ENCODE measurements around the gene IKZF1. TPM values are rescaled to one million over a fixed set of nuclear protein-coding genes. Genes with fewer than 3 reads are reported as not detected.

The IKZF1 gene
- total and polyA plus RNA-seq, 2 of the 13 experiments (the other 11 are each of a cell fraction or from before 2014, with no cell fraction given), result not detected

DNA sequence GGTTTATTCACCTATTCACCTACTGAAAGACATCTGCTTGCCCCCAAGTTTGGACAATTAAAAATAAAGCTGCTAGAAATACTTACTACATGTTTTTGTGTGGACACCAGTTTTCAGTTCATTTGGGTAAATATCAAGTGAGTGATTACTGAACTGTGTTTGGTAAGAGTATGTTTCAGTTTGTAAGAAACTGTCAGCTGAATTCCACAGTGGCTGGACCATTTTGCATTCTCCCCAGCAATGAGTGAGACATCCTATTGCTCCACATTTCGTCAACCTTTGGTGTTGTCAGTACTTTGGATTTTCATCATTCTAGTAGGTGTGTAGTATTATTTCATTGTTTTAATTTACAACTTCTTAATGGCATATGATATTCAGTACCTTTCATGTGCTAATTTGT is 17.4 kb upstream of the IKZF1 start (continued):
- TF ChIP-seq, protein P1, sequence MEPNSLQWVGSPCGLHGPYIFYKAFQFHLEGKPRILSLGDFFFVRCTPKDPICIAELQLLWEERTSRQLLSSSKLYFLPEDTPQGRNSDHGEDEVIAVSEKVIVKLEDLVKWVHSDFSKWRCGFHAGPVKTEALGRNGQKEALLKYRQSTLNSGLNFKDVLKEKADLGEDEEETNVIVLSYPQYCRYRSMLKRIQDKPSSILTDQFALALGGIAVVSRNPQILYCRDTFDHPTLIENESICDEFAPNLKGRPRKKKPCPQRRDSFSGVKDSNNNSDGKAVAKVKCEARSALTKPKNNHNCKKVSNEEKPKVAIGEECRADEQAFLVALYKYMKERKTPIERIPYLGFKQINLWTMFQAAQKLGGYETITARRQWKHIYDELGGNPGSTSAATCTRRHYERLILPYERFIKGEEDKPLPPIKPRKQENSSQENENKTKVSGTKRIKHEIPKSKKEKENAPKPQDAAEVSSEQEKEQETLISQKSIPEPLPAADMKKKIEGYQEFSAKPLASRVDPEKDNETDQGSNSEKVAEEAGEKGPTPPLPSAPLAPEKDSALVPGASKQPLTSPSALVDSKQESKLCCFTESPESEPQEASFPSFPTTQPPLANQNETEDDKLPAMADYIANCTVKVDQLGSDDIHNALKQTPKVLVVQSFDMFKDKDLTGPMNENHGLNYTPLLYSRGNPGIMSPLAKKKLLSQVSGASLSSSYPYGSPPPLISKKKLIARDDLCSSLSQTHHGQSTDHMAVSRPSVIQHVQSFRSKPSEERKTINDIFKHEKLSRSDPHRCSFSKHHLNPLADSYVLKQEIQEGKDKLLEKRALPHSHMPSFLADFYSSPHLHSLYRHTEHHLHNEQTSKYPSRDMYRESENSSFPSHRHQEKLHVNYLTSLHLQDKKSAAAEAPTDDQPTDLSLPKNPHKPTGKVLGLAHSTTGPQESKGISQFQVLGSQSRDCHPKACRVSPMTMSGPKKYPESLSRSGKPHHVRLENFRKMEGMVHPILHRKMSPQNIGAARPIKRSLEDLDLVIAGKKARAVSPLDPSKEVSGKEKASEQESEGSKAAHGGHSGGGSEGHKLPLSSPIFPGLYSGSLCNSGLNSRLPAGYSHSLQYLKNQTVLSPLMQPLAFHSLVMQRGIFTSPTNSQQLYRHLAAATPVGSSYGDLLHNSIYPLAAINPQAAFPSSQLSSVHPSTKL (CRISPR knock-in tag; IDR thresholded peaks at IDR 0.05), result no peak
- no peak for TF ChIP-seq TAF15 (IDR thresholded peaks at IDR 0.05; ENCODE audit: low read depth, low read length, poor library complexity, severe bottlenecking)
- TF ChIP-seq PPARG (CRISPR knock-in tag; conservative IDR thresholded peaks at IDR 0.05), result no peak
- TF ChIP-seq ZNF749 (CRISPR knock-in tag; IDR thresholded peaks at IDR 0.05; ENCODE audit: borderline replicate concordance), result no peak
- no peak for TF ChIP-seq ZNF782 (CRISPR knock-in tag; IDR thresholded peaks at IDR 0.05; ENCODE audit: borderline replicate concordance)
- TF ChIP-seq GTF3A (CRISPR knock-in tag; conservative IDR thresholded peaks at IDR 0.05), result no peak
- TF ChIP-seq POLR2A (IDR thresholded peaks at IDR 0.05; ENCODE audit: insufficient read depth in 1 of 2, low read depth in 2 of 2, low read length in 2 of 2), result no peak
- TF ChIP-seq ZNF3 (CRISPR knock-in tag; IDR thresholded peaks at IDR 0.05), result no peak
- TF ChIP-seq ZNF615 (CRISPR knock-in tag; IDR thresholded peaks at IDR 0.05; ENCODE audit: borderline replicate concordance), result no peak

DNA sequence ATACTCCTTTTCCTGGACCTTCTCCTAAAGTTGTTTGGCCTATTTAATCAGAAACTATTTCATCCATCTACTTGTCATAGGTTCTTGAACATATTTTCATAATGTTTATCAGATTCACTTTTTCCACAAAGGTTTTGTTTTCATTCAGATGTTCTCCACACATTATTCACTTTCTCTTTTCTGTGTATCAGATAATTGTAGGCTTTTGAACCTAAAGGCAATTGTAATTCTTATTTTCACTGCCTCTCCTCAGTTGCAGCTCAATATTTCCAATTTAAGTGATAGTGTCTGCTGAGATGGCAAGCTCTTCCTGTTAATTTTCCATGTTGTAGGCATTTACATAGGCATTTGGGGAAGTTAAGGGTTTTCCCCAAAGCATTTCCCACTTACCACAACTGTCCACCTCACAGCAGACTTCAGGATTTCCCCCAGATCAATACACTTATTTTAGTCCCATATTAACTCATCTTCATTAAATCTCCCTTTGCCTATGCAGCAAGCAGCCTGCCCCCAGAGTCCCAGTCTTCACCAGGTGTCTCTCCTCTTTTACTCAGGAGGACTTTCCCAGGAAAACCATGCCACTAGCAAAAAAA is 12.3 kb upstream of the IKZF1 start:
- no peaks in the 10 kb centered on the region for H3K9me3 ChIP-seq (ENCODE audit: low read length)
- in situ Hi-C loops (cut with HindIII; ENCODE audit: extremely low pct_ligation_motif_present, low pct_unique_long_range_greater_than_20kb), result no loop called here
- H4K20me1 ChIP-seq (ENCODE audit: insufficient read depth, low read length), result no peaks in the 10 kb centered on the region
- no peak for ATAC-seq
- H3K4me3 ChIP-seq (replicated peaks in 1 of 3; ENCODE audit: insufficient read depth in 1 of 3, low read depth in 2 of 3, low read length in 3 of 3), result no peak overlapping the region
- BruUV-seq (replicated peaks), result no TSS peak
- no peak overlapping the region for H3K4me2 ChIP-seq (ENCODE audit: low read depth, low read length)
- no peaks in the 10 kb centered on the region for H3K36me3 ChIP-seq (replicated peaks in 1 of 2; ENCODE audit: control insufficient read depth in 1 of 2, insufficient read depth in 2 of 2, low read length in 2 of 2)
- POLR2A ChIA-PET, result no interaction called here
- no peak overlapping the region for H2AFZ ChIP-seq (ENCODE audit: low read length)
- no peaks in the 10 kb centered on the region for H3K4me1 ChIP-seq (ENCODE audit: insufficient read depth, low read length)
- H3K79me2 ChIP-seq (ENCODE audit: insufficient read depth, low read length), result no peaks in the 10 kb centered on the region
- CTCF ChIA-PET (ENCODE audit: low intra/inter-chr PET ratio, low total read pairs), result no interaction called here
- H3K9ac ChIP-seq (ENCODE audit: insufficient read depth, low read depth, low read length), result no peak overlapping the region
- no peaks in the 10 kb centered on the region for H3K27me3 ChIP-seq (ENCODE audit: control insufficient read depth in 1 of 2, insufficient read depth in 2 of 2, low read length in 2 of 2)
- no peak for FAIRE-seq
- intact Hi-C loops (cut with micrococcal nuclease; ENCODE audit: unreplicated experiment), result no loop called here
- no peak overlapping the region for H3K27ac ChIP-seq (ENCODE audit: extremely low read length, insufficient read depth, low read length)
- DNase-seq (ENCODE audit: low spot score), result no peak
- no peak for TF ChIP-seq CHD4 (IDR thresholded peaks at IDR 0.05; ENCODE audit: borderline replicate concordance, low read length)
- TF ChIP-seq, protein P2, sequence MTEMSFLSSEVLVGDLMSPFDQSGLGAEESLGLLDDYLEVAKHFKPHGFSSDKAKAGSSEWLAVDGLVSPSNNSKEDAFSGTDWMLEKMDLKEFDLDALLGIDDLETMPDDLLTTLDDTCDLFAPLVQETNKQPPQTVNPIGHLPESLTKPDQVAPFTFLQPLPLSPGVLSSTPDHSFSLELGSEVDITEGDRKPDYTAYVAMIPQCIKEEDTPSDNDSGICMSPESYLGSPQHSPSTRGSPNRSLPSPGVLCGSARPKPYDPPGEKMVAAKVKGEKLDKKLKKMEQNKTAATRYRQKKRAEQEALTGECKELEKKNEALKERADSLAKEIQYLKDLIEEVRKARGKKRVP (CRISPR knock-in tag; IDR thresholded peaks at IDR 0.05), result no peak
- TF ChIP-seq, protein P3, sequence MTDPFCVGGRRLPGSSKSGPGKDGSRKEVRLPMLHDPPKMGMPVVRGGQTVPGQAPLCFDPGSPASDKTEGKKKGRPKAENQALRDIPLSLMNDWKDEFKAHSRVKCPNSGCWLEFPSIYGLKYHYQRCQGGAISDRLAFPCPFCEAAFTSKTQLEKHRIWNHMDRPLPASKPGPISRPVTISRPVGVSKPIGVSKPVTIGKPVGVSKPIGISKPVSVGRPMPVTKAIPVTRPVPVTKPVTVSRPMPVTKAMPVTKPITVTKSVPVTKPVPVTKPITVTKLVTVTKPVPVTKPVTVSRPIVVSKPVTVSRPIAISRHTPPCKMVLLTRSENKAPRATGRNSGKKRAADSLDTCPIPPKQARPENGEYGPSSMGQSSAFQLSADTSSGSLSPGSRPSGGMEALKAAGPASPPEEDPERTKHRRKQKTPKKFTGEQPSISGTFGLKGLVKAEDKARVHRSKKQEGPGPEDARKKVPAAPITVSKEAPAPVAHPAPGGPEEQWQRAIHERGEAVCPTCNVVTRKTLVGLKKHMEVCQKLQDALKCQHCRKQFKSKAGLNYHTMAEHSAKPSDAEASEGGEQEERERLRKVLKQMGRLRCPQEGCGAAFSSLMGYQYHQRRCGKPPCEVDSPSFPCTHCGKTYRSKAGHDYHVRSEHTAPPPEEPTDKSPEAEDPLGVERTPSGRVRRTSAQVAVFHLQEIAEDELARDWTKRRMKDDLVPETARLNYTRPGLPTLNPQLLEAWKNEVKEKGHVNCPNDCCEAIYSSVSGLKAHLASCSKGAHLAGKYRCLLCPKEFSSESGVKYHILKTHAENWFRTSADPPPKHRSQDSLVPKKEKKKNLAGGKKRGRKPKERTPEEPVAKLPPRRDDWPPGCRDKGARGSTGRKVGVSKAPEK (CRISPR knock-in tag; IDR thresholded peaks at IDR 0.05; ENCODE audit: borderline replicate concordance), result no peak
- no peak for TF ChIP-seq ZSCAN30 (CRISPR knock-in tag; IDR thresholded peaks at IDR 0.05)
- TF ChIP-seq ZNF180 (CRISPR knock-in tag; IDR thresholded peaks at IDR 0.05; ENCODE audit: borderline replicate concordance, low read depth), result no peak
- TF ChIP-seq NFE2L1 (CRISPR knock-in tag; IDR thresholded peaks at IDR 0.05; ENCODE audit: borderline replicate concordance), result no peak
- no peak for TF ChIP-seq RFX1 (IDR thresholded peaks at IDR 0.05)
- TF ChIP-seq KLF12 (CRISPR knock-in tag; IDR thresholded peaks at IDR 0.05; ENCODE audit: borderline replicate concordance), result no peak
- no peak for TF ChIP-seq ZNF501 (CRISPR knock-in tag; IDR thresholded peaks at IDR 0.05)
